Immature natural killer cell (primary cell): ENCODE data around the gene NKAIN2. TPM values are rescaled to one million over a fixed set of nuclear protein-coding genes. Genes with fewer than 3 reads are reported as not detected.

Experiments used
- DNase-seq, 3 donors: peaks; one replicate each; pipeline ENCODE4 v3.0.0; 2022; ENCODE audit warnings: mixed read lengths in 1 of 3
- H3K27ac Mint-ChIP-seq, 6 donors: one replicate each; pipeline ENCODE4 v1.8.0; 2020; ENCODE audit warnings: mixed read lengths in 6 of 6, mild to moderate bottlenecking in 5 of 6, inconsistent platforms in 4 of 6, moderate library complexity in 3 of 6
- H3K27me3 Mint-ChIP-seq, 3 donors: one replicate each; pipeline ENCODE4 v1.8.0; 2020 to 2021; ENCODE audit warnings: low read depth in 3 of 3, mild to moderate bottlenecking in 3 of 3, mixed read lengths in 3 of 3, moderate library complexity in 3 of 3, inconsistent platforms in 1 of 3
- H3K36me3 Mint-ChIP-seq, 3 donors: one replicate each; pipeline ENCODE4 v1.8.0; 2020; ENCODE audit warnings: mixed read lengths in 3 of 3, inconsistent platforms in 2 of 3, mild to moderate bottlenecking in 2 of 3
- H3K4me1 Mint-ChIP-seq, 2 donors: one replicate each; pipeline ENCODE4 v1.8.0; 2020; ENCODE audit warnings: inconsistent platforms in 2 of 2, mild to moderate bottlenecking in 2 of 2, mixed read lengths in 2 of 2, moderate library complexity in 1 of 2
- H3K4me3 Mint-ChIP-seq, 5 donors: one replicate each; pipeline ENCODE4 v1.8.0; 2020; ENCODE audit warnings: mild to moderate bottlenecking in 5 of 5, mixed read lengths in 5 of 5, inconsistent platforms in 3 of 5, moderate library complexity in 3 of 5
- H3K9me3 Mint-ChIP-seq, 6 donors: one replicate each; pipeline ENCODE4 v1.8.0; 2020; ENCODE audit warnings: mild to moderate bottlenecking in 6 of 6, mixed read lengths in 6 of 6, inconsistent platforms in 4 of 6, moderate library complexity in 3 of 6
- polyA plus RNA-seq, 3 donors: library from polyadenylated mRNA; unstranded; fragments of 300-500 nt; fragmentation: Illumina TruSeq; gene quantifications; one replicate each; pipeline ENCODE4 v1.2.3, GENCODE V29; 2021

NKAIN2 gene
- polyA plus RNA-seq, 3 donors from 2014 or later: not detected

DNA sequence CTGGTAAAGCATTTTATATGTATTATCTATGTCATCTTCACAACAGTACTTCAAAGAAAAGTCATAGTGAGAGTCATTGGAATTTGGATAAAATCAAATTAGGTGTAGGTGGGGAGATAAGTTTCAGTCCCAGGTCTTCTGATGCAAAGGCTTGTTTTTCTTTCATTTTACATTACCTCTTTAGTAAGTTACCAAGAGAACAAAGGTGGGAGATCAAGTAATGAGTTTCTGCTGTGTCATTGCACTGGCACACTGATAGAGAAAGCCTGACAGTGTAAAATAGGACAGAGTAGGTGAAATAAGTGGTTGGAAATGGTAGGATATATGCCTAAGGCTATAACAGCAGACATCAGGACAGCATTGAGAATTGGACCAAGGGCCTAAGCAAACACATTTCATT lies 250.4 kb downstream of the NKAIN2 start:
- Mint-ChIP-seq H3K9me3 (peaks cover 2 to 11% (median 6%) of the 10 kb centered on the region in 6 donors), H3K36me3 (no peaks in the 10 kb centered on the region), H3K4me3 (no peak overlapping the region), H3K27ac (no peak overlapping the region), H3K27me3 (no peaks in the 10 kb centered on the region), H3K4me1 (no peaks in the 10 kb centered on the region)
- DNase-seq: no peak

DNA sequence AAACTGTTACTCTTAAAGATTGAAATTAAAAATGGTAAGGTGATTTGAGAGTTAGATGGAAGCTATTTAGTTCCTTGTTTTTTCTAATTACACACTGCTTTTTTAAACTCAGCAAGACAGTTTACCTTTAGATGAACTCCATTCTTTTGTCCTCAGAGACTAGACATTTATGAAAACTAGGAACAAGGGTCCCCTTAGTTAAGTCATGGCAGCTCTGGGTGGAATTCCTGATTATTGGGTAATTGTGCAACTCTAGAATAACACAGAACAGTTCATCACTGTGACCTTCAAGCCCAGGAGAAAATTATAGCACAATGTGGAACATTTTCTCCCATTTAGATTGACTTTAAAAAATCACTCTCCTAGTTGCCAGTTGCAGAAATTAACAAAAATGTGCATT lies 251.7 kb downstream of the NKAIN2 start:
- no peaks in the 10 kb centered on the region for H3K36me3 Mint-ChIP-seq
- H3K27ac Mint-ChIP-seq: no peak overlapping the region
- peaks cover 2 to 18% (median 6%) of the 10 kb centered on the region in 6 donors for H3K9me3 Mint-ChIP-seq
- H3K4me1 Mint-ChIP-seq: no peaks in the 10 kb centered on the region
- DNase-seq: no peak
- no peak overlapping the region for H3K4me3 Mint-ChIP-seq
- H3K27me3 Mint-ChIP-seq: no peaks in the 10 kb centered on the region

- Mint-ChIP-seq H3K27ac (no peak overlapping the region), H3K9me3 (peaks cover 2 to 18% (median 6%) of the 10 kb centered on the region in 6 donors), H3K27me3 (no peaks in the 10 kb centered on the region), H3K4me3 (no peak overlapping the region), H3K4me1 (no peaks in the 10 kb centered on the region), H3K36me3 (no peaks in the 10 kb centered on the region)
- no peak for DNase-seq
These were observed 252.3 kb downstream of the NKAIN2 start for GRCh38 chr6:124055963-124056362.

DNA sequence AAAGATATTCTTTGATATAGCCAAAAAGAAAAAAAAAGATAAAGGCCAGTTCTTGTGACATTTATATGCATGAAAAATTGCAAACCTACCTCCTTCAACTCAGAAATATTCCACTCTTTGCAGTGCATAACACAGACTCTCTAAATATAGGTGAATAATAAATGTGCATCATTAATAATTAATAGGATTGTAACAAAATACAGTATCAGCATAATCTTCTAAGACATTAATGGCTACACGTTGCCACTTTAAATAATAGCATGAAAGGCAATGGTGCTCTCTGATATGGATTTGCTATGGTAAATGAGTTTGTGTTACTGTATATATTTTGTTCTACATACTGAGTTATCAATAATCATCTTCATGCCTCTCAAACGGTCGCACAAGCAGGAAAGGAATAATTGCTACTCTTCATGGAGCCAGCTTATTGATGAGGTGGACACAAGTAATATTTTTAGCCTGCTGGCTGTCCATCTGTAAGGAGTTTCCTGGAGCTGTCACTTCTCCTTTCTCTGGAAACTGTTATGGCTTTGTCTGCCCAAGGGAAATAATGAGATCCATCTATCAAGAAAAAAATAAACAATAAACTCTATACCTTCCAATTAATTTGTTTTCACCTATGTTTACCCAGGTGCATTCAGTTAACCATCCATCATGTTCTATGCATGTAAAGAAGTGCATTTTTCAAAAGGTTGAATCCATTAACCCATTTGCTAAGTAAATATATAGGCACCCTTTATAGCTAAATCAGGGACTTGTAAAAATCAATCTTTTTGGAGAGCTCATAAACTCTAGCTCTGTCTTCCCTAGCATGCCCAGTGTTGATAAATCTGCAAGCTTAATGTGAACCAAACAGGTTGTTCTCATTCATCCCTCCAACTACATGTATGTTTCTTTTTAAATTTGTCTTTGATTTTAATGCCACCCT lies 253.0 kb downstream of the NKAIN2 start:
- no peaks in the 10 kb centered on the region for H3K27me3 Mint-ChIP-seq
- no peaks in the 10 kb centered on the region for H3K4me1 Mint-ChIP-seq
- no peak for DNase-seq
- H3K9me3 Mint-ChIP-seq: peaks cover 2 to 13% (median 6%) of the 10 kb centered on the region in 6 donors
- no peak overlapping the region for H3K4me3 Mint-ChIP-seq
- H3K27ac Mint-ChIP-seq: no peak overlapping the region
- no peaks in the 10 kb centered on the region for H3K36me3 Mint-ChIP-seq

DNA sequence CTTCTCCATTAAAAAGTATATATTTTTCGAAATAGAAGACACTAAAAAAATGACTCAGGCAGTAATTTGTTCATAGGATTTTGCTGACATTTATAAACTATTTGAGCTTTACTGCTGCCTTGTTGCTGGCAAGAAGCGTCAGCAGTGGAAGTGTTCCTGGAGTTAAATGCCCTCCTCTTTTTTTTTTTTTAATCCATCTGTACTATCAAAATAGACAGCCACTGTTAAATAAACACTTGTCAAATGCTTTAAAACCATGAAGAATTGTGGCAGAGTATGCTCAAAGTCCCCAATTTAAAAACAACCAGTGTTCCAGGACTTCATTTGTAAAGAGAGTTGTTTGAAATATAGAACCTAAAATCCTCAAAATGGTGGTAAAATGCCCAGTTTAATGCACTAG lies 253.8 kb downstream of the NKAIN2 start:
- Mint-ChIP-seq H3K9me3 (peaks cover 0 to 12% (median 6%) of the 10 kb centered on the region in 6 donors), H3K4me1 (no peaks in the 10 kb centered on the region), H3K36me3 (no peaks in the 10 kb centered on the region), H3K27me3 (no peaks in the 10 kb centered on the region), H3K4me3 (no peak overlapping the region), H3K27ac (no peak overlapping the region)
- DNase-seq: no peak

GRCh38 chr6:124064317-124065113 lies 260.9 kb downstream of the NKAIN2 start:
- Mint-ChIP-seq H3K36me3 (no peaks in the 10 kb centered on the region), H3K9me3 (peaks cover 0 to 15% (median 4%) of the 10 kb centered on the region in 6 donors), H3K4me3 (no peak overlapping the region), H3K27ac (no peak overlapping the region), H3K4me1 (no peaks in the 10 kb centered on the region), H3K27me3 (peaks cover 0 to 2% (median 0%) of the 10 kb centered on the region in 3 donors)
- no peak for DNase-seq

GRCh38 chr6:124066269-124066668 lies 262.6 kb downstream of the NKAIN2 start:
- Mint-ChIP-seq H3K27ac (no peak overlapping the region), H3K27me3 (peaks cover 0 to 2% (median 0%) of the 10 kb centered on the region in 3 donors), H3K9me3 (peaks cover 0 to 16% (median 6%) of the 10 kb centered on the region in 6 donors), H3K4me3 (no peak overlapping the region), H3K4me1 (no peaks in the 10 kb centered on the region), H3K36me3 (no peaks in the 10 kb centered on the region)
- no peak for DNase-seq

DNA sequence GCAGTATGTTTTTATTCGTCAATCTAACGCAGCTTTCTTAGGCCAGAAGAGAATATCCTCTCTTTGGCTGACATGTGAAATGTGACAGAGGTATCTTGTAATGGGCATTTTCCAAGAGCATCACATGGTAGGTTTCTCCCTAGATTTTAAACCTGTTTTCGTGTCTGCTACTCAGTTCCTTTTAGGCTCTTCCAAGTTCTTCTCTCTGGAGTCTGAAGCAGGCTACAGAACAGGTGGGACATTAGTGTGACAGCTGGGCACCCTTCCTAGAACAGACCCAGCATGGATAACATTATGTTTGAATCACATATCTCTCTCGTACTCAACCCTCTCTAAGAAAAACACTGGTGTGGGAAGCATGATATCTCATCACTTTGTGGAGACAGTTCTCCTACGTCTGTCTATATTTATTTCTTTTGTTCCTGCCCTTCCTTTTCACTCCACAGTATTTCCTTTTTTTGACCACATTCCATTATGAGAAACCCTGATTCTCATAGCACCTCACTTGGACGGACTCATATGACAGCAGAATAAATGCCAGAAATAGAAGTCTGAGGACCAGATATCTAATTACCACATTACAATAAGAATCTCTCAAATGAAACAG lies 263.4 kb downstream of the NKAIN2 start:
- H3K36me3 Mint-ChIP-seq: no peaks in the 10 kb centered on the region
- DNase-seq: no peak
- H3K4me1 Mint-ChIP-seq: no peaks in the 10 kb centered on the region
- peaks cover 0 to 21% (median 6%) of the 10 kb centered on the region in 6 donors for H3K9me3 Mint-ChIP-seq
- H3K27me3 Mint-ChIP-seq: peaks cover 0 to 2% (median 2%) of the 10 kb centered on the region in 3 donors
- H3K27ac Mint-ChIP-seq: no peak overlapping the region
- H3K4me3 Mint-ChIP-seq: no peak overlapping the region

DNA sequence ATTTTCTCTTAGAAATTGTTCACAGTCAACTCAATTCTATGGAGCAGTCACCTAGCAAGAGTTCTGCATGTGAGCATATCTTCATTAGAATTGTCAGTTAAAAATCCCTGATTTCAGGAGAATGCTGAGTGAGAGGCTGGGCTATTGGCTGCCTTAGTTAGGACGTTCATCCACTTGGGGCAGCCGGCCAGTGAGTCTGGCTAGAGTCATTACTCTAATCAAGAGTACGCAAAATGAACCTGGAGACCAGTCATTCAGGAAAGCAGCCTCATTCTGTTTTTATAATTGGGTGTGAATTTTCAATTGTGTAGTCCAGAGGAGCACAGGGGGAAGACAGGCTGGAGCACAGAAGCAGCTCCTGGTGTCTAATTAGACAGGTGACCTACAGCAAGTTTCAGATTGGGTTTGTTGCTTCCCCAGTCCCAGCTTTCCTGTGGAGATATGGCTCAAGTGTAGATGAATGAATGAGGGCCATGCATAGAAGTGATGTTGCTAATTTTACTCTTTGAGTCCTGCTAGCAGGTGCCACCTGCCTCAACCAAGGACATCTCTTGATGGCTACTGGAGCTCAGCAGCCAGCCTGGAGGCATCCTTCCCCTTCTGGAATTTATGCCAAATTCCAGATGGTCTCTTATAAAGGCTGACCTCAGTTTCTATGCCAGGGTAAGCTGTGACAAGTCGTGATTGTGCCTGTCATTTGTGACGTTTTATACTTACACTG lies 265.7 kb downstream of the NKAIN2 start:
- Mint-ChIP-seq H3K9me3 (peaks cover 2 to 16% (median 10%) of the 10 kb centered on the region in 6 donors), H3K36me3 (no peaks in the 10 kb centered on the region), H3K27ac (no peak overlapping the region), H3K4me1 (no peaks in the 10 kb centered on the region), H3K27me3 (peaks cover 0 to 2% (median 2%) of the 10 kb centered on the region in 3 donors), H3K4me3 (no peak overlapping the region)
- no peak for DNase-seq

DNA sequence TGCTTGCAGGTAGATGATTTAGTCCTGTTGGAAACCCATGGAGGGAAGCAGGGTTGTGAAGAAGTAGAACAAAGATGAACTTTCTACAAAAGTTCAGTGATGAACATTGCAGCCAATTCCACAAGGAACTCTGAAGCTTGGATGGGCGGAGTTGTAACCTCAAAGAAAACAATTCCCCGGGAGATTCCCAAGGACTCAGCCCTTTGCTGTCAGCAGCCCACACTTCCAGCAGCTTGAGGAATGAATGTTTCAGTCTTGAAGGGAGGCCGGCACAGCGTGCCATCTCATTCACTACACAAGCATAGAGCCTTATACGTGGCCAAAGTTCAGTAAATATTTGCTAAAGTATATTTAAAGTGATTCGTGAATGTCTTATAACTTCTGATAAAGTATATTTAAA lies 269.4 kb downstream of the NKAIN2 start:
- Mint-ChIP-seq H3K4me1 (no peaks in the 10 kb centered on the region), H3K27ac (no peak overlapping the region), H3K9me3 (peaks cover 3 to 29% (median 7%) of the 10 kb centered on the region in 6 donors), H3K27me3 (peaks cover 0 to 2% (median 0%) of the 10 kb centered on the region in 3 donors), H3K4me3 (no peak overlapping the region), H3K36me3 (no peaks in the 10 kb centered on the region)
- DNase-seq: no peak

- no peaks in the 10 kb centered on the region for H3K36me3 Mint-ChIP-seq
- H3K27me3 Mint-ChIP-seq: peaks cover 0 to 2% (median 0%) of the 10 kb centered on the region in 3 donors
- H3K9me3 Mint-ChIP-seq: peaks cover 3 to 32% (median 8%) of the 10 kb centered on the region in 6 donors
- no peak overlapping the region for H3K27ac Mint-ChIP-seq
- H3K4me3 Mint-ChIP-seq: no peak overlapping the region
- no peaks in the 10 kb centered on the region for H3K4me1 Mint-ChIP-seq
- no peak for DNase-seq
These were observed 270.3 kb downstream of the NKAIN2 start for GRCh38 chr6:124073820-124074587.

- no peak for DNase-seq
- peaks cover 3 to 32% (median 7%) of the 10 kb centered on the region in 6 donors for H3K9me3 Mint-ChIP-seq
- H3K4me3 Mint-ChIP-seq: no peak overlapping the region
- peaks cover 0 to 2% (median 0%) of the 10 kb centered on the region in 3 donors for H3K27me3 Mint-ChIP-seq
- H3K4me1 Mint-ChIP-seq: no peaks in the 10 kb centered on the region
- H3K36me3 Mint-ChIP-seq: no peaks in the 10 kb centered on the region
- no peak overlapping the region for H3K27ac Mint-ChIP-seq
These were observed 270.9 kb downstream of the NKAIN2 start for GRCh38 chr6:124074606-124075005.
